ENCODE measurements around the gene MNDA.

MNDA gene

DNA sequence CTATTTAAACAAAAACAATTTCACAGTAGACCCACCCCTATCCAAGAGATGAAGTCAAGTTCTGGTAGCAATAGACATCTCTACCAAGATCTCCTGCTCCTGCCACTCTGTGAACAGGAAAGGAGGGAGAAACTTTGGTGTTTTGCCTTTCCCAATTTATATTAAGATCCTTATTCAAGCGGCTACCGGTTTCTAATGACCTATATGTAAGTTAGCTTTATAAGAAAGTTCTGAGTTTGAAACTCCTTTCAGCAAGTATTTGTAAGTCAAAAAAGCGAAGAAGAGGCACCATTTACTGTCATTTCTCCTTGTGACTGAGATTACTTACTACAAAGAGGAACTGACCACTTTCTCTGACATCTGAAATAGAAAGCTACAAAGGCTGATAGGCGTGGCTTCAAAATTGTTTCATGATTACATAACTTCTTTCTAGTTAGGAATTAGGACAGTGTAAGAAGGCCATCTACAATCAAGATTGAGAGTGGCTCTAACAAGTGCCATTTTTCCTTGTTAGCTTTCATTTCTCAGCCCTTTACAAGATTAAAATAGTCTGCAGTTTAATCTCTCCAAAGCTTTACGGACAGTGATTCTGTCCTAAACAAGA, at the start of gene MNDA:
MNDA (plus strand) TSS at position 448 of the 604 bp plus-strand sequence. CDS start 10,803 bp downstream, outside the sequence.
- H3K79me2 ChIP-seq (ENCODE audit: insufficient read depth, low read length), result no peaks in the 10 kb centered on the region
- H3K27me3 ChIP-seq (ENCODE audit: insufficient read depth, low read length, poor library complexity), result no peaks in the 10 kb centered on the region
- H3K9me3 ChIP-seq (ENCODE audit: insufficient read depth, low read length, severe bottlenecking), result peaks cover 9% of the 10 kb centered on the region
- DNase-seq, result no peak
- H3K4me2 ChIP-seq (ENCODE audit: insufficient read depth, low read length), result no peak within 1 kb of the TSS
- no peak for TF ChIP-seq EZH2 (IDR thresholded peaks at IDR 0.05; ENCODE audit: borderline replicate concordance, low read depth, low read length, severe bottlenecking)
- TF ChIP-seq, protein P1, sequence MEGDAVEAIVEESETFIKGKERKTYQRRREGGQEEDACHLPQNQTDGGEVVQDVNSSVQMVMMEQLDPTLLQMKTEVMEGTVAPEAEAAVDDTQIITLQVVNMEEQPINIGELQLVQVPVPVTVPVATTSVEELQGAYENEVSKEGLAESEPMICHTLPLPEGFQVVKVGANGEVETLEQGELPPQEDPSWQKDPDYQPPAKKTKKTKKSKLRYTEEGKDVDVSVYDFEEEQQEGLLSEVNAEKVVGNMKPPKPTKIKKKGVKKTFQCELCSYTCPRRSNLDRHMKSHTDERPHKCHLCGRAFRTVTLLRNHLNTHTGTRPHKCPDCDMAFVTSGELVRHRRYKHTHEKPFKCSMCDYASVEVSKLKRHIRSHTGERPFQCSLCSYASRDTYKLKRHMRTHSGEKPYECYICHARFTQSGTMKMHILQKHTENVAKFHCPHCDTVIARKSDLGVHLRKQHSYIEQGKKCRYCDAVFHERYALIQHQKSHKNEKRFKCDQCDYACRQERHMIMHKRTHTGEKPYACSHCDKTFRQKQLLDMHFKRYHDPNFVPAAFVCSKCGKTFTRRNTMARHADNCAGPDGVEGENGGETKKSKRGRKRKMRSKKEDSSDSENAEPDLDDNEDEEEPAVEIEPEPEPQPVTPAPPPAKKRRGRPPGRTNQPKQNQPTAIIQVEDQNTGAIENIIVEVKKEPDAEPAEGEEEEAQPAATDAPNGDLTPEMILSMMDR (IDR thresholded peaks at IDR 0.05; ENCODE audit: borderline replicate concordance, extremely low read depth, low read length, poor library complexity, severe bottlenecking), result no peak
- H3K9ac ChIP-seq (ENCODE audit: low read depth, low read length), result no peak within 1 kb of the TSS
- no peaks in the 10 kb centered on the region for H3K4me1 ChIP-seq (ENCODE audit: insufficient read depth, low read length)
- no peak within 1 kb of the TSS for H3K4me3 ChIP-seq (ENCODE audit: low read depth in 1 of 2, low read length in 2 of 2)
- no peak for ATAC-seq (ENCODE audit: insufficient read depth, low read depth)
- H4K20me1 ChIP-seq (ENCODE audit: insufficient read depth, low read length), result no peaks in the 10 kb centered on the region
- no peaks in the 10 kb centered on the region for H3K36me3 ChIP-seq (ENCODE audit: insufficient read depth, low read length)
- H3K27ac ChIP-seq (ENCODE audit: low read length), result no peak within 1 kb of the TSS
- no peak within 1 kb of the TSS for H2AFZ ChIP-seq (ENCODE audit: low read depth, low read length)

- peak; percentile 26 for DNase-seq
- H3K27ac ChIP-seq (ENCODE audit: low read length), result no peak overlapping the region
- H3K4me2 ChIP-seq (ENCODE audit: insufficient read depth, low read length), result no peak overlapping the region
- no peaks in the 10 kb centered on the region for H3K36me3 ChIP-seq (ENCODE audit: insufficient read depth, low read length)
- H3K9ac ChIP-seq (ENCODE audit: low read depth, low read length), result no peak overlapping the region
- peaks cover 24% of the 10 kb centered on the region for H3K27me3 ChIP-seq (ENCODE audit: insufficient read depth, low read length, poor library complexity)
- no peaks in the 10 kb centered on the region for H3K9me3 ChIP-seq (ENCODE audit: insufficient read depth, low read length, severe bottlenecking)
- no peak for TF ChIP-seq EZH2 (IDR thresholded peaks at IDR 0.05; ENCODE audit: borderline replicate concordance, low read depth, low read length, severe bottlenecking)
- TF ChIP-seq, protein P1 (IDR thresholded peaks at IDR 0.05; ENCODE audit: borderline replicate concordance, extremely low read depth, low read length, poor library complexity, severe bottlenecking), result peak; percentile 57
- ATAC-seq (ENCODE audit: insufficient read depth, low read depth), result 0 out of 3 replicates have a peak, but pooled peaks have one; percentile 55
- H3K79me2 ChIP-seq (ENCODE audit: insufficient read depth, low read length), result no peaks in the 10 kb centered on the region
- no peaks in the 10 kb centered on the region for H4K20me1 ChIP-seq (ENCODE audit: insufficient read depth, low read length)
- H3K4me1 ChIP-seq (ENCODE audit: insufficient read depth, low read length), result no peaks in the 10 kb centered on the region
- no peak overlapping the region for H2AFZ ChIP-seq (ENCODE audit: low read depth, low read length)
- H3K4me3 ChIP-seq (ENCODE audit: low read depth in 1 of 2, low read length in 2 of 2), result no peak overlapping the region
These were observed 37.5 kb upstream of the MNDA start for GRCh38 chr1:158793604-158794003.

GRCh38 chr1:158794247-158794646, 36.9 kb upstream of the MNDA start:
- no peaks in the 10 kb centered on the region for H3K9me3 ChIP-seq (ENCODE audit: insufficient read depth, low read length, severe bottlenecking)
- no peak overlapping the region for H3K4me2 ChIP-seq (ENCODE audit: insufficient read depth, low read length)
- H3K27me3 ChIP-seq (ENCODE audit: insufficient read depth, low read length, poor library complexity), result peaks cover 24% of the 10 kb centered on the region
- TF ChIP-seq EZH2 (IDR thresholded peaks at IDR 0.05; ENCODE audit: borderline replicate concordance, low read depth, low read length, severe bottlenecking), result no peak
- TF ChIP-seq, protein P1 (IDR thresholded peaks at IDR 0.05; ENCODE audit: borderline replicate concordance, extremely low read depth, low read length, poor library complexity, severe bottlenecking), result no peak
- H3K79me2 ChIP-seq (ENCODE audit: insufficient read depth, low read length), result no peaks in the 10 kb centered on the region
- no peaks in the 10 kb centered on the region for H3K36me3 ChIP-seq (ENCODE audit: insufficient read depth, low read length)
- no peak overlapping the region for H2AFZ ChIP-seq (ENCODE audit: low read depth, low read length)
- H4K20me1 ChIP-seq (ENCODE audit: insufficient read depth, low read length), result no peaks in the 10 kb centered on the region
- ATAC-seq (ENCODE audit: insufficient read depth, low read depth), result no peak
- DNase-seq, result no peak
- H3K27ac ChIP-seq (ENCODE audit: low read length), result no peak overlapping the region
- no peak overlapping the region for H3K4me3 ChIP-seq (ENCODE audit: low read depth in 1 of 2, low read length in 2 of 2)
- no peak overlapping the region for H3K9ac ChIP-seq (ENCODE audit: low read depth, low read length)
- no peaks in the 10 kb centered on the region for H3K4me1 ChIP-seq (ENCODE audit: insufficient read depth, low read length)
